NCI-H526 (cell line): ENCODE measurements around the gene DRD4.
"Not testable (repeated sequence)": the region's sequence is repeated elsewhere in the genome, so short reads cannot be mapped to it uniquely, and the experiment has no call there.

Source experiments
- DNase-seq, 2 experiments: peaks; one replicate each; lab custom pipeline; 2025; lab: John Stamatoyannopoulos, UW

The DRD4 gene

DNA sequence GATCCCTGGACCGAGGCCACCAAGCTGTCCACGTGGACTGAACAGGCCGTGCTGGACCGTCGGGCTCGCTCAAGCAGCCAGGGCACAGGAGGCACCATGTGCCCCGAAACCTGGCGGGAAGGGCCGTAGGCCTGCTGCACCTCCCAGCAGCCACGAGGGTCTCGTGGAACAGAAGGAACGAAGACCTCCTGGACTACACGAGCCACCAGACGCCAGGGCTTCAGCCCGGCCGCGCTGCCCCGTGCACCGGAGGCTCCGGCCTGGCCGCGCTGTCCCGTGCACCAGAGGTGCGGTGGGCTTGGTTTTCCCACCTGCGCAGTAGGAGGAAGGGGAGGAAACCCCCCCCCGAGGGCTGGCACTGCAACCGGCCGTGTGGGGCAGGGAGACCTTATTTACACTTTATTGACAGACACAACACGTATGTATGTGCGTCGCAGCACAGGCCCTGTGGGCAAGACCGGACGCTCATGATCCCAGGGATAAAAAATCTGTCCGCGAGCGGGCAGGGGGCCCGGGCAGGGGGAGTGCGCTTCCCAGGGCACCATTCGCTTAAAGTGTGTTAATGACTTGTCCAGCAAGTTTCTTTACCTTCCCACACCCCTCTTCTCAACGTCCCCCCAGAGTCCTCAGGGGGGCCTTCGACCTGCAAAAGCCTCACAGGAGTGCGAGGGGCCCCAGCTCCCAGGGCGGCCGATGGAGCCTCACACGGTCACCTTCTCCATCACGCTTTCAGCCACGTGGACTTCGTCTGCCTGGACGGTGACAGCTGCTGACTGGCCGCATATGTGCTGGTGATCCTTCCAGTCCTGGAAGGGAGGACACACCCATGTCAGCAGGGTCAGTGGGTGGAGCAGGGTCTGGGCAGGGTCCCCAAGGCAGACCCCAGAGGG lies 7.0 kb downstream of the DRD4 start:
- no peak for DNase-seq

DNA sequence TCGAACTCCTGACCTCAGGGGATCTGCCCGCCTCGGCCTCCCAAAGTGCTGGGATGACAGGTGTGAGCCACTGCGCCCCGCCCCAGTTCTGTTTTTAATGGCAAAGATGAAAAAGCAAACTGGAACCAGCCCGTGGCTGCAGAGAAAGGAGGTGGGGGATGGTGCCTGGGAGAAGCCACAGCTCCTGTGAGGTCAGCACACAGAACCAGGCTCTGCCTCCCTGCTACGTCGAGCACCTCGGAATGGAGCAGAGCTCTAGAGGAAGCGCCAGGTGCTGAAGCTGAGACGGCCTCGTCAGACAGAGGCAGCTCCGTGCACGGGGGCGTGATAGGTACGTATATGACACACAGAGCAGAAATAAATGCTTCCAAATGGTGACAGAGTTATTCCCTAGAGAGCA lies 8.5 kb downstream of the DRD4 start:
- DNase-seq = no peak

DNA sequence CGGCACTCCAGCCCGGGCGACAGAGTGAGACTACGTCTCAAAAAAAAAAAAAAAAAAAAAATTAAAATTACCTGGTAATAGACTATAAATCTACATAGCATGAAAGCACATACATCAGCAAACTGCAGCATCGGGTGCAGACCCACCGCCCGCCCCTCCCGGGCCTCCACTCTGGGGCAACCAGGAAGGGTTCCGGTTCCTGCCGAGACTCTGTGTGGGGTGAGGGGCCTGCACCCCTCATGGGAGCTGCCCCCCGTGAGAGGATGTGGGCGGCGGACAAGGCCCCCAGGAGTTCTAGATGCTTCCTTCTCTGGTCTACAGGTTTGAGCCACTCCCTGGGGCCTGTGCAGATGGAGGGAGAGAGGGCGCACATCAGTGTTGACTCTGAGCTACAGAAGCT lies 9.1 kb downstream of the DRD4 start:
- DNase-seq = no peak

DNA sequence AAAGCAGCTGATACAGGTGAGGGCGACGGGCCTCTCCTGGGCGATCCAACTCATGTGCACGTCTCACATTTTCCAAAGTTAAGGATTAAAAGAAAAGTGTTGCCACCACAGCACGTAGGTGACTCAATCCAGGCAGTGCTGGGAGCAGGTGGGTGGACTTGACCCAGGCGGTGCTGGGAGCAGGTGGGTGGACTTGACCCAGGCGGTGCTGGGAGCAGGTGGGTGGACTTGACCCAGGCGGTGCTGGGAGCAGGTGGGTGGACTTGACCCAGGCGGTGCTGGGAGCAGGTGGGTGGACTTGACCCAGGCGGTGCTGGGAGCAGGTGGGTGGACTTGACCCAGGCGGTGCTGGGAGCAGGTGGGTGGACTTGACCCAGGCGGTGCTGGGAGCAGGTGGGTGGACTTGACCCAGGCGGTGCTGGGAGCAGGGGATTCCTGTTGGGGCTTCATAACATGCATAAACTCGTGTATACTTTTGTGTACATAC lies 10.6 kb downstream of the DRD4 start:
- not testable (repeated sequence) for DNase-seq

DNA sequence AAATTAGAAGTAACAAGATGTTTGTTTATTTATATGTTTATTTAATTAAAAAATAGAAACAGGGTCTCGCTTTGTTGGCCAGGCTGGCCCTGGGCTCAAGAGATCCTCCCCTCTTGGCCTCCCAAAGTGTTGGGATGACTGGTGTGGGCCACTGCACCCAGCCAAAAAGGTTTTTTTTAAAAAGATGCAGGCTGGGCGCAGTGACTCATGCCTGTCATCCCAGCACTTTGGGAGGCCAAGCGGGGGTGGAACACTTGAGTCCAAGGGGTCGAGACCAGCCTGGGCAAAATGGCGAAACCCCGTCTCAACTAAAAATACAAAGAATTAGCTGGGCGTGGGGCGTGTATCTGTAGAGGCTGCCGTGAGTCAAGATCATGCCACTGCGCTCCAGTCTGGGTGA lies 13.4 kb downstream of the DRD4 start:
- DNase-seq = no peak

DNA sequence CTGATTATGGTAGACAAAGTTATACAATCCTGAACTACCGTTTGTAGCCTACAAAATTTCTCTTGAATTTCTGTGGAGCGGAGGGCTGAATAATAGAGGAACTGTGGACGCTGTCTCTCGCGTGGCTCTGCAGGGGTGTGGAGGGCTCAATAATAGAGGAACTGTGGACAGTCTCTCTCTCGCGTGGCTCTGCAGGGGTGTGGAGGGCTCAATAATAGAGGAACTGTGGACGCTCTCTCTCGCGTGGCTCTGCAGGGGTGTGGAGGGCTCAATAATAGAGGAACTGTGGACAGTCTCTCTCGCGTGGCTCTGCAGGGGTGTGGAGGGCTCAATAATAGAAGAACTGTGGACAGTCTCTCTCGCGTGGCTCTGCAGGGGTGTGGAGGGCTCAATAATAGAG lies 16.1 kb downstream of the DRD4 start:
- DNase-seq = not testable (repeated sequence)

DNA sequence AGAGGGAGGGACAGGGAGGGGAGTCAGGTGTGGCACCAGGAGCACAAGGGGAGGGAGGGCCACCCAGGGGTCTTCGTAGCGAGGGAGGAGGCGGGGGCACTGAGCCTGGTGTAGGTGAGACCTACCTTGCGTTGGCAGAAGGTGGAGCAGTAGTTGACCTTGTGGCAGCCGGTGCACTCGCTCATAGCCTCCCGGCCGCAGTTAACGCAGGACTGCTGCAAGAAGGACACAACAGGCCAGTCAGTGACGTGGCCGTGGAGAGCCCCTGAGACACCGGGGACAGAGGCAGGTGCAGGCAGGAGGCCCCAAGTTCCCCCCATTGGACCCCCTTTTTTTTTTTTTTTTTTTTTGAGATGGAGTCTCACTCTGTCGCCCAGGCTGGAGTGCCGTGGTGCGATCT lies 16.8 kb downstream of the DRD4 start:
- no peak for DNase-seq

DNA sequence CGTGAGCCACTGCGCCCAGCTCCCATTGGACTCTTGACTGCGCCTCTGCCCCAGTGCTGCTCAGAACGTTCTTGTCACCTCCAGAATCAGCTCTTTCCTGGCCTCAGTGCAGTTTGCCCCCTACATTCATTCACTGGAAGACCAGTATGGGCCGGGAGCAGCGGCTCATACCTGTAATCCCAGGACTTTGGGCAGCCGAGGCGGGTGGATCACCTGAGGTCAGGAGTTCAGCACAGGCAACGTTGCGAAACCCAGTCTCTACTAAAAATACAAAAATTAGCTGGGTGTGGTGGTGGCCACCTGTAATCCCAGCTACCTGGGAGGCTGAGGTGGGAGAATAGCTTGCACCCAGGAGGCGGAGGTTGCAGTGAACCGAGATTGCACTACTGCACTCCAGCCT lies 17.4 kb downstream of the DRD4 start:
- not testable (repeated sequence) for DNase-seq

DNA sequence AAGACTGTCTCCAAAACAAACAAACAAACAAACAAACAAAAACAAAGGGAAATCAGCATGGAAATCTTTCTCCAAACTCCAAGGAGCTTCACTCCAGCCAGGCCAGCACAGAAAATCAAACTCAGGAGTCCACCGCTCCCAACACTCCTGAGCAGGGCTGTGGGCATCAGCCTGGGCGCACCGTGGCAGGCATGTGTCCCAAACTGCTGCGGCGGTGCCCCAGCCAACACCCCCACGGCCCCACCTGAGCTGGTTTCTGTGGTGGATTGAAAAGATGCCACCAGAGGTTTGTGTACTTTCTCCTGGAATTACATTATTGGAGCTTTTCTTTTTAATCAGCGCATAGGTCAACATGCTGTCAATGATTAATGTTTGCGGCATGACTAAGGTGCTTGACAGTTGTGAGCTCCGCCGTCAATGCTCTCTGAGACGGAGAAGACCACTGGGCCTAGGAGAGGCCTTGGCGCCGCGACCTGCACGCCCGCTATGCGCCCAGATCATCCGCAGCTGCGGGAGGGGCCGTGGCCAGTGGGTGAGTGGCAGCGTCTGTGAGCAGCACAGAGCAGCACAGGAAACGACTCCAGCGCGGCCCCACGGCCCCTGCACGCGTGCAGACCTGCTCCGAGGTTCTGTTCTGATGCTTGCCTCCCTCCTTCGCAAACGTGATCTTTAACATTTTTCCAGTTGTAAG lies 18.1 kb downstream of the DRD4 start:
- no peak for DNase-seq

DNA sequence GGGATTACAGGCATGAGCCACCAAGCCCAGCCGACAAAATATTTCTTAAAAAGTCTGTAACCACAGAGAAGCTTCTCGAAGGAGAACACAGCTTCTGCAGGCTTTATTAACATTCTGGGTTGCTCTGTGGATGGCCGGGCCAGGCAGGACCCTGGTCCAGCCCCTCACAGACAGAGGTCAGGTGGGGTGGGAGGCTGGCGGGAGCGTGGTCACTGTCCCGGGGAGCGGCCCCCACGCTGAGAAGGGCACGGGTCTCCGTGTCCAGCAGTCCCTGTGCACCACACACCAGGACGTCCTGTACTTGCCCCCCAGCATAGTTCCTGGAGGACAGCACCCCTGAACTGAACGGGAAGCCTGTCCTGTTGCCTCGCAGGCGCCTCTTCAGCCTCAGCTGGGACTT lies 19.4 kb downstream of the DRD4 start:
- no peak for DNase-seq

DNA sequence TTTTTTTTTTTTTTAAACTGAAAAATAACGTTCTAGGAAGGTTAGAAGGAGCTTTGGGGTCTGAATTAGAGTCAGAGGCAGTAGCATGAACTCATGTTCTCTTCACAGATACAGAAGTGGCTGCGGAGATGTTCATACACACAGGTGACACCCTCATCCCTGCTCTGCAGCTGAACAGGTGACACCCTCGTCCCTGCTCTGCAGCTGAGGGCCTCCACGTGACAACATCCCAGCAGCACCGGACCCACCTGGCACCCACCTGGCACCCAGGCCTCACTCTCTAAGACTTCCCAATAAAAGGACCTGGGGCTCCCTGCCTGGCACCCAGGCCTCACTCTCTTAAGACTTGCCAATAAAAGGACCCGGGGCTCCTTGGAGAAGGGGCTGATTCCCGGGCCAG lies 19.8 kb downstream of the DRD4 start:
- DNase-seq = no peak

DNA sequence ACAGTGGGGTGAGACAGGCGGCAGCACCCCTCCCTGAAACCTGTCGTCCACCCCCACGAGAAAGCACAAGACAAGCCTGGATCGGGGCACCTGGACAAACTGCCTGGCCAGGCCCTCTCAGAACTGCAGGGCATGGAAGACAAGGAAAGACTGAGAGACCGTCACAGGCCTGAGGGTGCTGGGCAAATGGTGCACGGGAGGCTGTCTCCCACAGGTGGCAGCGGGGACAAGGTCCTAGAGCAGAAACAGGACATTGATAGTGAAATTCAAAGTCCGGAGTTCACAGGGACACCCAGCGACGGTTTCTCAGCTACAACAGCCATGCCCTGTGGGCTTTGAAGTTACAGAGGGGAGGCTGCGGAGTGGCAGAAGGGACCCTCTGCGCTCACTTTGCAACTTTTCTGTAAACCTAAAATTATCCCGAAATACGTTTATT lies 20.6 kb downstream of the DRD4 start:
- no peak for DNase-seq

DNA sequence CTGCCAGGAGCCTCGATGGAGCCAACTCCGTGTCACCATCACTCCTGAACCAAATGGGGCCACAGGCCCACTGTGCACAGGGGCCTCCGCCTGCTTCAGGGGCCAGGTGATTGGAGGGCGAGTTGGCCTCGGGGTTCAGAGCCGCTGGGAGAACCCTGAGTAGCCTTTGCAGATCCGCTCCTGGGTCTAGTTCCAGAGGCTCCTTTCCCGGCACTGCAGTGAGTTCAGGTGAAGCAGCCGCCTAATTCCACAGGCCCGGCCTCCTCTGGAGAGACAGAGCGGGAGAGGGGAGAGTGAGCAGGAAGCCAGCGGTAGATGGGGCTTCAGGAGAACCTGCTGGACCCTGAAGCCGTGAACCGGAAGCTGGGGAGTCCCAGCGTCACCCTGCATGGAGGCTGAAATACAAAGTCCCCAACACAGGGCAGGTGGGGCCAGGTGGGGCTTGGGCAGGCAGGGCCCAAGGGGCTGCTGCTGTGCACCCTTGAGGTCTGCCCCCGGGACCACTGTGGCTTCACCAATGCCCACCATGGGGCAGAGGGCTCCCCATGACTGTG lies 22.5 kb downstream of the DRD4 start:
- no peak for DNase-seq

DNA sequence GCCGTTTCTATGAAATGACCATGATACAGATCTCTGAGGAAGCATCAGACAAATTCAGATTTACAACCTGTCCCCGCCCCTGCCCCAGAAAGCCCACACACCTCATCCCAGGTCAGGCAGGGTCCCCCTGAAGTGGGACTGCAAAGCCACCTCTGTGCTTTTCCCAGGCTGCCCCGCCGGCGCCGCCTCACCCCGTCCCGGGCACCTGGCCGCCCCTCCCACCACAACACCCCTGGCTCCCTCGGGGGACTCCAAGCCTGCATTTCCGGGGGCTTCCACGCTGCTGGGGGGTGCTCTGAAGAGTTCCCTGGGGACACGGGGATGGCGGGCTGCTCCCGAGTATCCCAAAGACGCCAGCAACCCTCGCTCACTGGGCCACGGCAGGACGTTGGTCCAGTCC lies 23.2 kb downstream of the DRD4 start:
- no peak for DNase-seq

DNA sequence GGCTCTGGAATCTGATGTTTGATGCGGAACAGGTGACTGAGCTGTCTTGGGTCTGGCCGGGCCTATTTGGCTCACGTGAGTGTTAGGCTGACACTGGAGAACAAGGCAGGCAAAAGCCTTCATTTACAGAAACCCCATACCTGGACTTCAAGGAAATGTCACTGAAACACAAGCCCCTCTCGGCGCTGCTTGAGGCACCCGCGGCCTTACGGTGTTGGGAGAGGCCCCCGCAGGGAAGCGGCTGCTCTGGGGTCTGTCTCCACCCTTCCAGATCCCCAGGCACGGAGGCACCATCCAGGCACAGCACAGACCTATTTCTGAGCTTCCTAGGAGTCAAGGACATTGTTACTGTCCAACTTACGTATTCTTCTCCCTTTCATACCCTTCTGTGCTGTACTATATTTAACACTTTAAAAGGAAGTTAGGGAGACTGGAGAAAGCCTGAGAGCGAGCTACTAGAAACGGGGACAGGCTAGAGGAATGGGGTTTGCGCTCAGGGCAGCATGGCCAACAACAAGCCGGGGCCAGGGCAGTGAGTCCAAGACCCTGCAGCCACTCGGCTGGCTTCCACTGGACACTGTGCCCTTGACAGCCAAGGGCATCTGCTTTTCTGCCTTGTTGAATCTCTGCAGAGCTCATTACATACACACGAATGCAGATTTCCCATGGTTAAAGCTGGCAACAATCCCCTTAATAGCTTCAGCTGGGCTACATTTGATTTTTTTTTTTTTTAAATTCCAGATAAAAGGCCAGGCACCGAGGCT lies 23.8 kb downstream of the DRD4 start:
- no peak for DNase-seq

DNA sequence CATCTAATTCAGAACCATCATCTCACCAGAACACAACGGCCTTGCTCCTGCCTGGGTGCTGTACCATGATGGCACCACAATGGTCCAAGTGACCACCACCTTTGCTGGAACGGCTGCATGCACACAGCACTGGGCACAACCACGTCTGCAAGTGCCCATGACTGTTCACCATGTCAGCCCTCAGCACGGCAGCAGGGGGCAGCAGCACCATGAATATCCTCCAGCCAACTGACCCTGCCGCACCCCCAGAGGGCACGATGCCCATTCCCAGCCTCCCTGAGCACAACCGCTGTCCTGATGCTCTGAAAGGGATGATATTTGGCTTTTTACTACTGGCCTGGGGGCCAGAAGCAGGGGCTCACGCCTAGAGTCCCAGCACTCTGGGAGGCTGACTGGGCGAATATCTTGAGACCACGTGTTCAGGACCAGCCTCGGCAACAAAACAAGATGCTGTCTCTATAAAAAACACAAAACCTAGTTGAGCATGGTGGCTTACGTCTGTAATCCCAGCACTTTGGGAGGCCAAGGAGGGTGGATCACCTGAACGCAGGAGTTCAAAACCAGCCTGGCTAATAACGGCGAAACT lies 25.7 kb downstream of the DRD4 start:
- peak in 1 of 2 experiments; percentile 81 for DNase-seq

DNA sequence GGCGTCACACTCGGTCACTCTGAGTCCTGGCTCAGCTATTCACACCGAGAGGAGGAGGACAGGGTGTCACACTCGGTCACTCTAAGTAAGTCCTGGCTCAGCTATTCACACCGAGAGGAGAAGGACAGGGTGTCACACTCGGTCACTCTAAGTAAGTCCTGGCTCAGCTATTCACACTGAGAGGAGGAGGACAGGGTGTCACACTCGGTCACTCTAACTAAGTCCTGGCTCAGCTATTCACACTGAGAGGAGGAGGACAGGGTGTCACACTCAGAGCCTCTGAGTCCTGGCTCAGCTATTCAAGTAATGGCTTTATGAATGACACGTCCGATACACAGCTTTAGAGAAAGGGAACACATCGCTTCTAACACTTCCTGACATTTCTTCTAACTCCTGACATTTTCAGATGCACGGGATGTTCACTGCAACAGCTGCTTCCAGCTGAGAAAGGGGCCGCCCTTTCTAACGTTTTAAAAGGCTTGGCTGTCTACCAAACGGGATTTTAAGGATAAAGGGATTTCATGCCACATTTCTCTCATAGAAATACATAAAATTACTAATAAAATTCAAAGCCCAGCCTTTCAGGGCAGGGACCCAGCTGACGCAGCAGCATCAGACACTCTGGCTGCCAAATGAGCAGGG lies 28.1 kb downstream of the DRD4 start:
- no peak for DNase-seq

DNA sequence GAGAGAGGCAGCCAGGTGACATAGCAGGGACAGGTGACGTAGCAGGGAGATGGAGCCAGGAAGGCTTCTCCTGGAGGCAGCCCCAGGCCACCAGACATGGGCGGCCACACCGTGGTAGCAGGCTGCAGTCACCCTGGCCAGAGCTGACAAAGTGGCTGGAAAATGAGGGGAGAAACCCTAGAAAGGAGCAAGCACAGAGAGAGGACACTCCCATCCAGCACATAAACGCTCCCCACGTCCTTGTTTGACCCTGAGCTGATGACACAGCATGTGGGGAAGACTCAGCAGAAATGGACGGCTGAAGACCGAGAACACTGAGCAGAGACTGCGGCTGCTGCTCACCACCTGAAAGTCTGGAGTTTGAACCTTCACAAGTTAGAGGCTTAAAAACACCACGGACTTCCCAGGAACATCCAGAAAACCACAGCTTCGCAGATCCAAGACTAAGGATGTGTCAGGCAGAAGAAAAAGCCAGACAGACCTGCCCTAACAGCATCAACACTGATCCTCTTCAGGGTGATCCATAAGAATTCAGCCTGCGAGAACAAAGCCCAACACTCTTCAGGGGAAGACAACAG lies 28.7 kb downstream of the DRD4 start:
- no peak for DNase-seq

DNA sequence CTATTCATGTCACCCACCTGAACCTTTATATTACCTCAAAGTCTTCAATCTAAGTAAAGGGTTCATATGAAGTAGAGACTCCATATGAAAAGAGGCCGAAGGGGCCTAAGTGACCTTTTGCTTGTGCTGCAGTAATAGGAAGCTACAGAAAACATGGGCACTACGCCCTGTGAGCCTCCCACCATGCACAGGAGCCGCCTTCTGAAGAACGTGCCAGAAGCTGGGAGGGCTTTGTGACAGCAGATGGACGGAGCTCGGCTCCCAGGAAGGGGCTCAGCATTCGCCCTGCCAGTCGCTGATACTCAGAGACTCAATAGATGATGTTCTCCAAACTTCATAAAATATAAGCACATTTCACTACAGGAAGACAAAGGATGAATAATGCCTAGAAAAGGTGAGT lies 36.8 kb downstream of the DRD4 start:
- no peak for DNase-seq

DNA sequence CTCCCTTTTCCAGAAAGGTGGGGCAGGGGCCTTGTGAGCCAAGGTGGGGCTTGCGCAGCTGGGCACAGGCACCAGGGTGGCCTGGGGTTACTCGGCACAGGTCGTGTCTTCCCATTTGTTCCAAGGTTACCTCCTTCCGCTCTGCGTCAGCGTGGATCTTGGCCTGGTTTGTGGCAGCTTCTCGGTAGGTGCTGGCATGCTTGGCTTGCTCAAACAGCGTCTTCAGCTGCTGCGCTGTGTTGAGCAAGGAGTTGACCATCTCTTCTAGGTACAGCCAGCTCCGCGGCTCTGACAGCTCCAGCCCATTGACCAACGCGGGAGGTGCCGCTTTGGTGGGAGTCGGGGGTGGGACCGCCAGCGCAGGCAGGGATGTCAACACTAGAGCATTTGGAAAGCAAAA lies 37.3 kb downstream of the DRD4 start:
- DNase-seq = no peak

DNA sequence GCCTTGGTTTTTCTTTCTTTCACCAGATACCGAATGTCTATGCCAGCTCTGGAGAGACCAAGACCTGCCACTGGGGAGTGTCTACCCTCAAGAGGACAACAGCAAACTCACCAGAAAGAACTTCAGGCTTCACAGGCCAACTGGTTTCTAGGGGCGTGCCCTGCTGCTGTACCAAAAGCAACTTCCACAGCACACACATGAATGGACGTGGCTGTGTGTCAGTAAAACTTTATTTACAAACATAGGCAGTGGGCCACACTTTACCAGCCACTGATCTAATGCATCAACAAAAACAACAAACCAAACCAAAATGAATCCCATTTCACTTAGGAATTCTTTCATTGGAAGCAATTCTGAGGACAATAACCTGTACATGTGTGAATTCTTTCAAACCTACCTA lies 41.2 kb downstream of the DRD4 start:
- DNase-seq = no peak
